WTC11 (cell line): ENCODE data around the gene TNRC6A. TPM values are rescaled to one million over a fixed set of nuclear protein-coding genes. Genes with fewer than 3 reads are reported as not detected.

Source experiments
- ATAC-seq: fragments of 200-7000 bp; cut with Tn5 transposase; 2 replicates; pipeline ENCODE4 v1.10.0; 2021; ENCODE audit warnings: mild to moderate bottlenecking, moderate library complexity
- CTCF ChIA-PET: fragments of 300-600 bp; sonication (Branson Sonifier 250); formaldehyde crosslinking; loops from one replicate; lab custom pipeline; 2021; ENCODE audit warnings: antibody characterized with exemption; lab: Charles Lee
- POLR2A ChIA-PET: fragments of 350-600 bp; sonication (Branson Sonifier 250); formaldehyde crosslinking; loops from one replicate; lab custom pipeline; 2021; ENCODE audit warnings: antibody characterized with exemption; lab: Charles Lee
- DNase-seq: peaks from one replicate; pipeline ENCODE4 v3.0.0; 2021; ENCODE audit warnings: low spot score
- H3K27ac Mint-ChIP-seq: 2 replicates; pipeline ENCODE4 v1.8.0; 2021; ENCODE audit warnings: mixed read lengths
- H3K27me3 Mint-ChIP-seq: 2 replicates; pipeline ENCODE4 v1.8.0; 2021; ENCODE audit warnings: low read depth, mild to moderate bottlenecking, moderate library complexity, mixed read lengths
- H3K36me3 Mint-ChIP-seq: 2 replicates; pipeline ENCODE4 v1.8.0; 2021; ENCODE audit warnings: mixed read lengths
- H3K4me1 Mint-ChIP-seq: 2 replicates; pipeline ENCODE4 v1.8.0; 2022; ENCODE audit warnings: mixed read lengths
- H3K4me3 Mint-ChIP-seq: 2 replicates; pipeline ENCODE4 v1.8.0; 2021; ENCODE audit warnings: mild to moderate bottlenecking, moderate library complexity, mixed read lengths
- H3K9me3 Mint-ChIP-seq: 2 replicates; pipeline ENCODE4 v1.8.0; 2021; ENCODE audit warnings: mixed read lengths
- AFF4 ChIP-seq: sonication (generic); formaldehyde crosslinking; IDR thresholded peaks from 2 replicates; pipeline ENCODE4 v1.8.1; 2023; ENCODE audit warnings: mild to moderate bottlenecking, missing genetic modification reagents, borderline replicate concordance
- ARID4B ChIP-seq: sonication (generic); formaldehyde crosslinking; IDR thresholded peaks from 2 replicates; pipeline ENCODE4 v1.8.0; 2023; ENCODE audit warnings: missing genetic modification reagents, mild to moderate bottlenecking, borderline replicate concordance
- ATF1 ChIP-seq: sonication (generic); formaldehyde crosslinking; IDR thresholded peaks from 2 replicates; pipeline ENCODE4 v1.8.1; 2023; ENCODE audit warnings: mild to moderate bottlenecking, moderate library complexity, missing genetic modification reagents
- ATF6 ChIP-seq: sonication (generic); formaldehyde crosslinking; IDR thresholded peaks from 2 replicates; pipeline ENCODE4 v1.8.1; 2023; ENCODE audit warnings: mild to moderate bottlenecking, missing genetic modification reagents
- ELF4 ChIP-seq: sonication (generic); formaldehyde crosslinking; IDR thresholded peaks from 2 replicates; pipeline ENCODE4 v1.8.1; 2022; ENCODE audit warnings: low read depth, mild to moderate bottlenecking, moderate library complexity, missing genetic modification reagents
- ERG ChIP-seq: fragments of 250-450 bp; sonication (Bioruptor Pico); IDR thresholded peaks from 2 replicates; pipeline ENCODE4 v1.8.0; 2021; ENCODE audit warnings: mild to moderate bottlenecking
- FOXJ3 ChIP-seq: sonication (generic); formaldehyde crosslinking; IDR thresholded peaks from 2 replicates; pipeline ENCODE4 v1.9.0; 2021; ENCODE audit warnings: missing genetic modification reagents, mild to moderate bottlenecking, borderline replicate concordance
- GRHL2 ChIP-seq: fragments of 250-450 bp; sonication (Bioruptor Pico); IDR thresholded peaks from 2 replicates; pipeline ENCODE4 v1.8.0; 2022; ENCODE audit warnings: mild to moderate bottlenecking, moderate library complexity; ENCODE audit not compliant: insufficient replicate concordance, severe bottlenecking
- HMGA2 ChIP-seq: fragments of 250-450 bp; sonication (Bioruptor Pico); IDR thresholded peaks from 2 replicates; pipeline ENCODE4 v1.4.0; 2021; ENCODE audit warnings: mild to moderate bottlenecking, moderate library complexity
- HMGXB4 ChIP-seq: sonication (generic); formaldehyde crosslinking; IDR thresholded peaks from 2 replicates; pipeline ENCODE4 v1.8.1; 2023; ENCODE audit warnings: mild to moderate bottlenecking, moderate library complexity, missing genetic modification reagents
- IRF2 ChIP-seq: sonication (generic); formaldehyde crosslinking; IDR thresholded peaks from 2 replicates; pipeline ENCODE4 v1.8.0; 2022; ENCODE audit warnings: low read depth, missing genetic modification reagents, borderline replicate concordance
- MAX ChIP-seq: sonication (generic); formaldehyde crosslinking; IDR thresholded peaks from 2 replicates; pipeline ENCODE4 v1.8.0; 2022; ENCODE audit warnings: mild to moderate bottlenecking, missing genetic modification reagents
- MYBL2 ChIP-seq: sonication (generic); formaldehyde crosslinking; IDR thresholded peaks from 2 replicates; pipeline ENCODE4 v1.8.1; 2023; ENCODE audit warnings: mild to moderate bottlenecking, moderate library complexity, missing genetic modification reagents
- NR1H2 ChIP-seq: sonication (generic); formaldehyde crosslinking; IDR thresholded peaks from 2 replicates; pipeline ENCODE4 v1.9.0; 2021; ENCODE audit warnings: mild to moderate bottlenecking, moderate library complexity, missing genetic modification reagents
- SMAD3 ChIP-seq: sonication (generic); formaldehyde crosslinking; IDR thresholded peaks from 2 replicates; pipeline ENCODE4 v1.8.0; 2022; ENCODE audit warnings: missing genetic modification reagents, mild to moderate bottlenecking, borderline replicate concordance
- ZBTB43 ChIP-seq: sonication (generic); formaldehyde crosslinking; IDR thresholded peaks from 2 replicates; pipeline ENCODE4 v1.8.1; 2023; ENCODE audit warnings: mild to moderate bottlenecking, missing genetic modification reagents
- ZNF121 ChIP-seq: sonication (generic); formaldehyde crosslinking; IDR thresholded peaks from 2 replicates; pipeline ENCODE4 v1.8.0; 2023; ENCODE audit warnings: missing genetic modification reagents
- ZNF317 ChIP-seq: sonication (generic); formaldehyde crosslinking; IDR thresholded peaks from 2 replicates; pipeline ENCODE4 v1.8.1; 2023; ENCODE audit warnings: low read depth, mild to moderate bottlenecking, moderate library complexity, missing genetic modification reagents, borderline replicate concordance
- ZNF423 ChIP-seq: fragments of 250-450 bp; sonication (Bioruptor Pico); IDR thresholded peaks from 2 replicates; pipeline ENCODE4 v2.1.2; 2022; ENCODE audit warnings: mild to moderate bottlenecking, moderate library complexity
- total RNA-seq: library from RNA; stranded (reverse); gene quantifications from 3 replicates; pipeline ENCODE4 v1.2.3, GENCODE V29; 2021

TNRC6A gene
- total RNA-seq, 1 experiment from 2014 or later: 86.3 TPM

GRCh38 chr16:24699151-24699723 is 30.2 kb upstream of the TNRC6A start:
- Mint-ChIP-seq H3K27ac (no peak overlapping the region), H3K9me3 (peaks cover 6% of the 10 kb centered on the region), H3K27me3 (no peaks in the 10 kb centered on the region; the same call in 1 of the 2 replicates), H3K4me3 (no peak overlapping the region), H3K36me3 (no peaks in the 10 kb centered on the region), H3K4me1 (peaks cover 4% of the 10 kb centered on the region)
- DNase-seq: no peak
- TF ChIP-seq ZNF317 (CRISPR knock-in tag) (no peak), HMGA2 (CRISPR knock-in tag) (no peak), ATF6 (CRISPR knock-in tag) (no peak), MAX (no peak), MYBL2 (CRISPR knock-in tag) (no peak), ELF4 (CRISPR knock-in tag) (no peak), ERG (CRISPR knock-in tag) (no peak), FOXJ3 (CRISPR knock-in tag) (no peak), ZBTB43 (CRISPR knock-in tag) (no peak), ZNF121 (CRISPR knock-in tag) (no peak), NR1H2 (no peak), SMAD3 (CRISPR knock-in tag) (no peak), GRHL2 (CRISPR knock-in tag) (no peak), ZNF423 (CRISPR knock-in tag) (no peak), HMGXB4 (CRISPR knock-in tag) (no peak), ARID4B (no peak), ATF1 (CRISPR knock-in tag) (no peak), AFF4 (CRISPR knock-in tag) (no peak), IRF2 (CRISPR knock-in tag) (no peak)
- no peak for ATAC-seq
- CTCF ChIA-PET: interaction anchor here (1.1 to 1.2 kb wide), 2 partner anchors 10 to 14 kb away, joined by 3 to 5 read pairs; no protein-coding TSS in a partner anchor
- POLR2A ChIA-PET: interaction anchor here (0.5 kb wide), 1 partner anchor 26 kb away, joined by 5 read pairs; no protein-coding TSS in a partner anchor
